Ovary (tissue), 9 donors: ENCODE data around the gene C1S. TPM values are rescaled to one million over a fixed set of nuclear protein-coding genes. Genes with fewer than 3 reads are reported as not detected.

ENCODE experiments used
- DNase-seq, 5 donors: peaks; one replicate each; pipeline ENCODE4 v3.0.0-alpha.2; 2019 to 2020
- H3K27ac ChIP-seq, 2 donors: fragments of 200-600 bp; one replicate each; pipeline versions ENCODE4 v1.5.1 to v1.8.0; 2019 to 2022
- H3K27me3 ChIP-seq: fragments of 200-600 bp; one replicate; pipeline ENCODE4 v1.8.0; 2022
- H3K36me3 ChIP-seq: fragments of 200-600 bp; sonication (generic); one replicate; pipeline ENCODE4 v1.5.1; 2019
- H3K4me1 ChIP-seq: one replicate; pipeline ENCODE4 v1.8.1; 2013; ENCODE audit warnings: mild to moderate bottlenecking, moderate library complexity; ENCODE audit not compliant: insufficient read depth
- H3K4me3 ChIP-seq: fragments of 200-600 bp; sonication (generic); one replicate; pipeline ENCODE4 v1.5.1; 2017
- H3K9me3 ChIP-seq, 2 donors: fragments of 200-600 bp in 1 of 2; sonication (generic) in 1 of 2; one replicate each; pipeline versions ENCODE4 v1.5.1 to v1.8.1; 2013 to 2019; ENCODE audit warnings: mild to moderate bottlenecking in 1 of 2, moderate library complexity in 1 of 2
- EP300 ChIP-seq: sonication (generic); formaldehyde crosslinking; IDR thresholded peaks from one replicate; pipeline ENCODE4 v1.6.1; 2017; ENCODE audit warnings: antibody characterized with exemption
- POLR2A ChIP-seq: fragments of 450-650 bp; IDR thresholded peaks from one replicate; pipeline ENCODE4 v1.6.1; 2017; ENCODE audit warnings: antibody characterized with exemption, mild to moderate bottlenecking, moderate library complexity
- WGBS, 3 donors: extraction: QIAGEN DNeasy Blood & Tissue Kit in 1 of 3; methylation state at CpG; one replicate each; pipeline versions ENCODE4 v1.1.5 to v1.1.7; 2013 to 2017; 5-methylcytosine and 5-hydroxymethylcytosine counted together
- intact Hi-C, 4 donors: fragments of 100-400 bp; cut with DNase I; formaldehyde crosslinking; loops; one replicate each; pipeline versions ENCODE4 v1.11.0 to v1.15.1; 2022 to 2023
- polyA plus RNA-seq, 2 donors: library from polyadenylated mRNA; stranded (reverse); fragments of 200-250 nt in 1 of 2; fragments of 350-450 nt in 1 of 2; fragmentation: Illumina TruSeq in 1 of 2; extraction: RNeasy Lipid Tissue Mini Kit (QIAGEN cat#74804) in 1 of 2; gene quantifications; one replicate each; pipeline ENCODE4 v1.2.3, GENCODE V29; 2013 to 2014
- total RNA-seq, 7 donors: library from RNA; depleted of rRNA in 2 of 7; stranded (reverse); fragments of >200 nt in 2 of 7; fragmentation: NEBNext Ultra II Directional in 3 of 7; extraction: Animal tissue kit (Norgen Biotek cat#: 25700) in 3 of 7; gene quantifications; one replicate each; pipeline versions ENCODE4 v1.1.0 to v1.2.4, GENCODE V29; 2016 to 2023
- TF ChIP-seq, protein P1 (sequence below), 3 donors: fragments of 450-650 bp in 2 of 3; fragments of 200-600 bp in 1 of 3; IDR thresholded peaks; one replicate each; pipeline versions ENCODE4 v1.5.1 to v1.8.0; 2016 to 2022; ENCODE audit warnings: antibody characterized with exemption in 3 of 3, mild to moderate bottlenecking in 1 of 3
- donor health status: DM: no; HTN: no; CAD: no; lungs with moderate emphysema.
- donor health status: DM: no; HTN: no; CAD: no.
- donor health status: Bipolar disorder and iron deficiency.
- donor health status: DM: yes; HTN: yes; CAD: no.
- donor health status: DM: no; HTN: no; CAD: no.
- donor health status: DM: yes; HTN: yes; CAD: no.

C1S gene
- total and polyA plus RNA-seq, 9 donors: 499 to 1,495 (median 952) TPM

DNA sequence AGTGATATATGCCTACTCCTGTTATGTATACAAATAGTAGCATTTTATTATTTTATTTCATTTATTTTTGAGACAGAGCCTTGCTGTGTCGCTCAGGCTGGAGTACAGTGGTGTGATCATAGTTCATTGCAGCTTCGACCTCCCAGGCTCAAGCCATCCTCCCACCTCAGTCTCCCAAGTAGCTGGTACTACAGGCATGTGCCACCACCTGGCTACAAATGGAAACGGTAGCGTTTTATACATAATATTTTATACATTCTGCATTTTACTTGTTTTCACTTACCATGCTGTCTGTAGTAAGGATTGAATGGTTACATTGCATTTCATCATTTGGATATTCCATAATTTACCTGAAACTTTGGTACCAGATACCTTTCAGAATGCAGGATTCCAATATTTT, 17.6 kb downstream of the C1S start:
- intact Hi-C loops: no loop called here
- H3K9me3 ChIP-seq: no peaks in the 10 kb centered on the region
- no peak for TF ChIP-seq EP300
- no peak for TF ChIP-seq POLR2A
- TF ChIP-seq, protein P1, sequence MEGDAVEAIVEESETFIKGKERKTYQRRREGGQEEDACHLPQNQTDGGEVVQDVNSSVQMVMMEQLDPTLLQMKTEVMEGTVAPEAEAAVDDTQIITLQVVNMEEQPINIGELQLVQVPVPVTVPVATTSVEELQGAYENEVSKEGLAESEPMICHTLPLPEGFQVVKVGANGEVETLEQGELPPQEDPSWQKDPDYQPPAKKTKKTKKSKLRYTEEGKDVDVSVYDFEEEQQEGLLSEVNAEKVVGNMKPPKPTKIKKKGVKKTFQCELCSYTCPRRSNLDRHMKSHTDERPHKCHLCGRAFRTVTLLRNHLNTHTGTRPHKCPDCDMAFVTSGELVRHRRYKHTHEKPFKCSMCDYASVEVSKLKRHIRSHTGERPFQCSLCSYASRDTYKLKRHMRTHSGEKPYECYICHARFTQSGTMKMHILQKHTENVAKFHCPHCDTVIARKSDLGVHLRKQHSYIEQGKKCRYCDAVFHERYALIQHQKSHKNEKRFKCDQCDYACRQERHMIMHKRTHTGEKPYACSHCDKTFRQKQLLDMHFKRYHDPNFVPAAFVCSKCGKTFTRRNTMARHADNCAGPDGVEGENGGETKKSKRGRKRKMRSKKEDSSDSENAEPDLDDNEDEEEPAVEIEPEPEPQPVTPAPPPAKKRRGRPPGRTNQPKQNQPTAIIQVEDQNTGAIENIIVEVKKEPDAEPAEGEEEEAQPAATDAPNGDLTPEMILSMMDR (IDR thresholded peaks at IDR 0.05): no peak
- 59 to 72% (median 65%) methylated on average over 4 of the region's 4 CpGs for WGBS, 3 donors
- no peak for DNase-seq
- H3K4me1 ChIP-seq: peaks cover 7% of the 10 kb centered on the region
- H3K27ac ChIP-seq: no peak overlapping the region
- H3K27me3 ChIP-seq: no peaks in the 10 kb centered on the region
- no peaks in the 10 kb centered on the region for H3K36me3 ChIP-seq
- no peak overlapping the region for H3K4me3 ChIP-seq

DNA sequence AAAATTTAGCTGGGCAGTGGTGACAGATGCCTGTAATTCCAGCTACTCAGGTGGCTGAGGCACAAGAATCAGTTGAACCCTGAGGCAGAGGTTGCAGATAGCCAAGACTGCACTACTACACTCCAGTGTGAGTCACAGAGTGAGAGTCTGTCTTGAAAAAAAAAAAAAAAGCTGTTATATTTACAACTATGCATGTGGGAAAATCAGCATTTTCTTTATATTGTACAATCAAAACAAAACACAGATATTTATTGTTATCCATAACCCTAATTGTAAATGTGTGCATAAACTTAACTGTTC, 19.3 kb downstream of the C1S start:
- H3K4me1 ChIP-seq: peaks cover 7% of the 10 kb centered on the region
- intact Hi-C loops: no loop called here
- no peak overlapping the region for H3K4me3 ChIP-seq

DNA sequence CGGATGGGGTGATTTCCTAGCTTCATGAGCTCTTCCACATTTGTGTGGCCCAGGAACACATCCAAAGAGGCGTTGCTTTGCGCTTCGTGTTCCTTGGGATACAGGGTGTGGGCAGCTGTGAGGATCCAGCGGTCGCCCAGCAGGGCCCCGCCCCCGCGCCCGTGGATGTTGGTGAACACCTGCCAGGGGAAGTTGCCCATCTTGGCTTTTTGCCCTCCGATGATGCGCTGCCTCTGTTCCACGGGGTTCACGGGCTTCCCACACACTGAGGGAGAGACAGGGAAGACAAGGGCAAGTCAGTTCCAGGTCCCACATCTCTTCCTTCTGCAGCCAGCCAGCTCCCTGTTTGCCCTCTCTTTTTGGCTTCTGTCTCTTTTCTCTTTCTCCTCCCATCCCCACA, 20.5 kb downstream of the C1S start:
- peaks cover 7% of the 10 kb centered on the region for H3K4me1 ChIP-seq
- H3K27me3 ChIP-seq: no peaks in the 10 kb centered on the region
- H3K27ac ChIP-seq: no peak overlapping the region
- no peaks in the 10 kb centered on the region for H3K9me3 ChIP-seq
- no peak overlapping the region for H3K4me3 ChIP-seq
- peak in 3 of 5 donors; percentile 41 to 60 (median 50) for DNase-seq
- TF ChIP-seq, protein P1 (IDR thresholded peaks at IDR 0.05): no peak
- TF ChIP-seq EP300: no peak
- TF ChIP-seq POLR2A: no peak
- intact Hi-C loops: no loop called here
- no peaks in the 10 kb centered on the region for H3K36me3 ChIP-seq
- 79 to 84% (median 83%) methylated on average over 14 of the region's 14 CpGs for WGBS, 3 donors

More for the DNA sequence above, 19.3 kb downstream of the C1S start:
- Histone ChIP-seq H3K27ac (peak overlapping the region; percentile 65 to 71), H3K36me3 (no peaks in the 10 kb centered on the region), H3K27me3 (no peaks in the 10 kb centered on the region), H3K9me3 (no peaks in the 10 kb centered on the region)
- TF ChIP-seq EP300 (no peak), POLR2A (no peak)
- TF ChIP-seq, protein P1 (IDR thresholded peaks at IDR 0.05): no peak
- no peak for DNase-seq

DNA sequence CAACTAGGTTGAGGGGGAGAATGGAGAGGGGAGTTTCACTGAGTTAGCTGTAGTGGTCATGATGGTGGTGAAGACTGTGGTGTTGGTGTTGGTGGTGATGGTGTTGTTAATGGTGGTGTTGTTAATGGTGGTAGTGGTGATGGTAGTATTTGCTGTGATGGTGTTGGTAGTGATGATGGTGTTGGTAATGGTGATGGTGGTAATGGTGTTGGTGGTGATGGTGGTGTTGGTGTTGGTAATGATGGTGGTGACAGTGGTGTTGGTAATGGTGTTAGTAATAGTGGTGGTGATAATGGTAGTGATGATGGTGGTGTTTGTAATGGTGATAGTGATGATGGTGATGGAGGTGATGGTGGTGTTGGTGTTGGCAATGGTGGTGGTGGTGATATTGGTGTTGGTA, 22.6 kb downstream of the C1S start:
- Histone ChIP-seq H3K36me3 (no peaks in the 10 kb centered on the region), H3K27me3 (no peaks in the 10 kb centered on the region), H3K4me1 (peaks cover 6% of the 10 kb centered on the region), H3K27ac (no peak overlapping the region), H3K9me3 (no peaks in the 10 kb centered on the region), H3K4me3 (no peak overlapping the region)
- no peak for DNase-seq
- intact Hi-C loops: no loop called here
- TF ChIP-seq POLR2A: no peak

DNA sequence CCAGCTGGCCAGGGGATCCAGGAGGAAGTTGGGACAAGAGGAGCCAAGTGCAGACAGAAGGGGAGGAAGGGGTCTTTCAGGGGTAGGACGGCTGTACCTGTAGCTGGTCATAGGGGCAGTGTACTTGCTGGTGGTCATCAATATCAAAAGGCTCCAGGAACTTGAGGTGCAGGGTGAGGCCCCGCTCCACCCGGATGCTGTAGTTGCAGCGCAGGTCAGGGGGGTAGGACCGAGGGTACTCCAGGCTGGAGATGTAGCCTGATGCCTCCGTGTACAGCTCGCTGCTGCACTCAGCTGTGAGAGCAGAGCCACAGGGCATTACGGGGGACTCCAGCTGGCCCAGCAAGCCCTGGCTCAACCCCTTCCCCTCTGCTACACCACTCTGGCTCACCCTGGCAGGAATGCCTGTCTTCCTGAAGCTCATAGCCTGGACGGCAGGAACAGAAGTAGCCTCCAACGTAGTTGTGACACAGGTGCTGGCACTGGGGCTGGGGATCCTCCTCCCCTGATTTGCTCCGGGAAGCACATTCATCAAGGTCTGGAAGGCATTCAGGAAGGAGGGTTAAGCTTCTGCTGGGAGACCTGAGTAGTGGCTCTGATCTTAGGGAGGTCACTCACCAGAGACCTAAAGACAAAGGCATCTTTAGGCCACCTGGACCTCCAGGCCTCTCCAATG, 28.8 kb downstream of the C1S start:
- intact Hi-C loops: no loop called here
- 72 to 76% (median 76%) methylated on average over 9 to 11 of the region's 11 CpGs for WGBS, 3 donors
- no peaks in the 10 kb centered on the region for H3K27me3 ChIP-seq
- H3K4me3 ChIP-seq: no peak overlapping the region
- peaks cover 21% of the 10 kb centered on the region for H3K4me1 ChIP-seq
- H3K36me3 ChIP-seq: no peaks in the 10 kb centered on the region
- TF ChIP-seq EP300: no peak
- no peak for TF ChIP-seq POLR2A
- TF ChIP-seq, protein P1 (IDR thresholded peaks at IDR 0.05): no peak
- H3K9me3 ChIP-seq: no peaks in the 10 kb centered on the region
- DNase-seq: no peak
- peak overlapping the region; percentile 74 to 90 for H3K27ac ChIP-seq
